Body of pancreas (tissue), 4 donors: ENCODE measurements around the gene CA5A. TPM values are rescaled to one million over a fixed set of nuclear protein-coding genes. Genes with fewer than 3 reads are reported as not detected.

Experiments used
- ATAC-seq: fragments of 150-250 bp; one replicate; pipeline ENCODE4 v1.9.1; 2016
- DNase-seq, 4 donors: peaks; one replicate each; pipeline ENCODE4 v3.0.0-alpha.2; 2019
- H3K27ac ChIP-seq, 4 donors: fragments of 200-600 bp; sonication (generic); 1 replicate in 3 of 4; 2 replicates in 1 of 4; pipeline versions ENCODE4 v1.5.1 to v1.6.1; 2016 to 2019; ENCODE audit warnings: mild to moderate bottlenecking in 1 of 4, mixed read lengths in 1 of 4, moderate library complexity in 1 of 4
- H3K27me3 ChIP-seq, 2 donors: fragments of 200-600 bp; sonication (generic); one replicate each; pipeline ENCODE4 v1.6.0; 2016; ENCODE audit warnings: mild to moderate bottlenecking in 1 of 2
- H3K36me3 ChIP-seq, 2 donors: fragments of 200-600 bp; sonication (generic); replicated peaks in 1 of 2; 2 replicates each; pipeline ENCODE4 v1.5.1; 2016; ENCODE audit warnings: low read depth in 2 of 2; ENCODE audit not compliant: insufficient read depth in 1 of 2
- H3K4me1 ChIP-seq: fragments of 200-600 bp; sonication (generic); one replicate; pipeline ENCODE4 v1.6.0; 2016
- H3K4me3 ChIP-seq, 2 donors: fragments of 200-600 bp; sonication (generic); 1 replicate in 1 of 2; 2 replicates in 1 of 2; pipeline ENCODE4 v1.5.1; 2016 to 2019
- H3K9me3 ChIP-seq, 3 donors: fragments of 200-600 bp; sonication (generic); 1 replicate in 2 of 3; 2 replicates in 1 of 3; pipeline ENCODE4 v1.5.1; 2016
- CTCF ChIP-seq, 7 experiments: fragments of 450-650 bp in 4 of 7; fragments of 200-600 bp in 3 of 7; sonication (generic) in 3 of 7; IDR thresholded peaks; one replicate each; pipeline ENCODE4 v1.5.1; 2016 to 2019; ENCODE audit warnings: antibody characterized with exemption in 7 of 7
- POLR2A ChIP-seq, 3 donors: fragments of 450-650 bp; IDR thresholded peaks; one replicate each; pipeline ENCODE4 v1.6.1; 2016; ENCODE audit warnings: antibody characterized with exemption in 3 of 3, mild to moderate bottlenecking in 2 of 3
- WGBS, 2 donors: methylation state at CpG; one replicate each; pipeline ENCODE4 v1.1.5; 2017; 5-methylcytosine and 5-hydroxymethylcytosine counted together
- intact Hi-C: fragments of 100-400 bp; cut with DNase I; formaldehyde crosslinking; loops from one replicate; pipeline ENCODE4 v1.15.1; 2023
- total RNA-seq, 2 donors: library from RNA; depleted of rRNA; stranded (reverse); fragments of >200 nt; gene quantifications; one replicate each; pipeline ENCODE4 v1.1.0, GENCODE V29; 2016

Gene CA5A
- total RNA-seq, 2 donors from 2014 or later = not detected

DNA sequence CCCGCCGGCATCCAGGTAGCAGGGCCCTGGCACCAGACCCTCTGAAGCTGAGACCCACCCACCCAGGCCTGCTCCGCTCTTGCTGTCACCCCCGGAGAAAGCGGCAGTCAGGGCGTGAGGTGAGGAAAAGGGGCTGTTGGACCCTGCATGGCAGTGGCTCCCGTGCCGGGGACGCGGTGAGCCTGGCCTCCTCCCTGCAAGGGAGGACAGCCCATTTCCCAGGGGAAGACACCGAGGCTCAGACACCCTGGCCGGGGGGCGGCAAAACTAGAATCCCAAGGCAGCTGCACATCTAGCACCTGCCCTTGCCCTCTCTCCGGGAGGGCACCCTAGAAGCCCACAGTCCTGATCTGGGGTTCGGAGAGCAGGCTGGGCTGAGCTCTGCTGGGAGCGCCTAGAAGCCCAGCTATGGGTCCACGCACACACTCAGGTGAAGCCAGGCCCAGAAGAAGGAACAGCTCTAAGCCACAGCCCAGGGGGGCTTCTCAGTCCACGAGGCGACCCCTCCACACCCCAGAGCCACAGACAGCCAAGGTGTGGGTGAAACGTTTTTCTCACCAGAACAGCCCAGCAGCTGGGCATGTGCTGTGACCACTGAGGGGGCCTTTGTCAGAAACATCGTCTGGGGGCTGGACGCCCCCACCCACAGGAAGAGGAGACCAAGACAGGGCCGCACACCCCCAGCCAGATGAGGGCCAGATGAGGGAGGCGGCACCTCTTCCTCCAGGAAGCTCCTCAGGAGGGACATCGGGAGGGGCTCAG is 89.4 kb downstream of the CA5A start:
- peak overlapping the region; percentile 71 to 88 (median 88) for H3K27ac ChIP-seq
- no peaks in the 10 kb centered on the region for H3K9me3 ChIP-seq
- peaks cover 38% of the 10 kb centered on the region for H3K4me1 ChIP-seq
- no peak for TF ChIP-seq POLR2A (IDR thresholded peaks at IDR 0.05)
- no peak for TF ChIP-seq CTCF (IDR thresholded peaks at IDR 0.05)
- 85 to 94% methylated on average over 13 to 24 of the region's 25 CpGs for WGBS, 2 donors
- no peaks in the 10 kb centered on the region for H3K27me3 ChIP-seq
- intact Hi-C loops = no loop called here
- no peak overlapping the region for H3K4me3 ChIP-seq
- no peaks in the 10 kb centered on the region for H3K36me3 ChIP-seq
- DNase-seq (no peak), ATAC-seq (no peak)

DNA sequence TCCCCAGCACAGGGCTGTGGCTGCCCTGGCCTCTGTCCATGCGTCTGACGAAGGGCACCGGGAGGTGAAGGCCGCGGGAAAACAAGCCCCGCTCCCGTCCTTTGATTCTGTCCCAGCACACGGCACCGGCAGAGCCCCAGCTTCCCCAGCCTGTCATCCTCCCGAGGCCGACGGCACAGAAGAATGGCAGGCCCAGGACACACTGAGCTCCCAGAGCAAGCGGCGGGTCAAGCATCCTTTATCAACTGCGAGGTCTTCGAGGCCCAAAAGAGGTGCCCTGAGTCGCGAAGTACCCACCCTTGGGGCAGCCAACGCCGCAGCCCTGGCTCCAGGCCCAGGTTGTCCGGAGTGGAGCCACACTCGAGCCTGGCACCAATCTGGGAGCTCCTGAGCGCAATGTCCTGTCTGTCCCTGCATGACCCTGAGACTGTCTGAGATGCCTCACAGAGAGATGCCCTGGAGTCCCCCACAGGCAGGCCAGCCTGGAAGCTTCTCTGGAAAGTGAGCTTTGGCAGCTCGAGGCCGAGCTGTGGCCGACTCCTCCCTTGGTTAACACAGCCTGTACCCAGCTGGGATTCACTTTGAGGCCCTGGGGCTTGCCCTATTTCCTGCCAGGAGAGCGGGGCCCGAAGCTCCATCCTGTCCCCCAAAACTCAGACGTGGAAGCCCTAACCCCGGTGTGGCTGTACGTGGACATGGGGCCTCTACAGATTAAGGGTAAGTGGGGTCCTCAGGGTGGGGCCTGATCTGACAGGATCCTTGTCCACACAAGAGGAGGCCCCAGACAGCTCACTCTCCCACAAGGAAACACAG is 90.3 kb downstream of the CA5A start:
- no peaks in the 10 kb centered on the region for H3K36me3 ChIP-seq

GRCh38 chr16:87845213-87845612 is 91.1 kb downstream of the CA5A start:
- DNase-seq (no peak), ATAC-seq (no peak)
- WGBS, 2 donors = 91 to 100% methylated on average over 2 to 13 of the region's 13 CpGs
- Histone ChIP-seq H3K4me1 (peaks cover 34% of the 10 kb centered on the region), H3K9me3 (no peaks in the 10 kb centered on the region), H3K27me3 (no peaks in the 10 kb centered on the region), H3K36me3 (no peaks in the 10 kb centered on the region), H3K4me3 (no peak overlapping the region), H3K27ac (no peak overlapping the region)
- intact Hi-C loops = no loop called here
- TF ChIP-seq CTCF (IDR thresholded peaks at IDR 0.05) (no peak), POLR2A (IDR thresholded peaks at IDR 0.05) (no peak)

More for the DNA sequence above, 90.3 kb downstream of the CA5A start:
- intact Hi-C loops = no loop called here
- TF ChIP-seq POLR2A (IDR thresholded peaks at IDR 0.05) (no peak), CTCF (IDR thresholded peaks at IDR 0.05) (no peak)
- 63% methylated on average over 30 of the region's 31 CpGs; no CpG with 5 or more reads in 1 of the 2 donors for WGBS, 2 donors
- ATAC-seq (no peak), DNase-seq (no peak)
- no peaks in the 10 kb centered on the region for H3K9me3 ChIP-seq
- no peaks in the 10 kb centered on the region for H3K27me3 ChIP-seq
- H3K27ac ChIP-seq = peak overlapping the region in 2 of 4 donors; percentile 88
- no peak overlapping the region for H3K4me3 ChIP-seq
- H3K4me1 ChIP-seq = peaks cover 38% of the 10 kb centered on the region

DNA sequence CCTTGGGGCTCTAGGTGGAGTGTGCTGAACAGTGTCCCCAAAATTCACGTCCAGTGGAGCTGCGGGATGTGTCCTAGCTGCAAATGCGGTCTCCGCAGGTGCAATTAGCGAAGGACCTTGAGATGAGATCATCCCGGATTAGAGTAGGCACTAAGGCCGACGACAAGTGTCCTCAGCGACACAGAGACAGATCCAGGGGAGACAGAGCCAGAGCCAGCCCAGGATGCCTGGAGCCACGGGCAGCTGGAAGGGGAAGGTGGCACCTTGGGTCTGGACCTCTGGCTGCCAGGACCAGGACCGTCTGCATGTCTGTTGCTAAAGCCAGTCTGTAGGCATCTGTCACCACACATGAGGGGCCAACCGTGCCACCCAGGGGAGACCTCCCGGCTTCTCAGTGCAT is 91.5 kb downstream of the CA5A start:
- intact Hi-C loops = no loop called here
- Histone ChIP-seq H3K9me3 (no peaks in the 10 kb centered on the region), H3K4me1 (peaks cover 30% of the 10 kb centered on the region), H3K4me3 (no peak overlapping the region), H3K27me3 (no peaks in the 10 kb centered on the region), H3K36me3 (no peaks in the 10 kb centered on the region), H3K27ac (no peak overlapping the region)
- WGBS, 2 donors = 88 to 94% methylated on average over 9 to 13 of the region's 13 CpGs
- no peak for ATAC-seq
- DNase-seq = no peak
- TF ChIP-seq POLR2A (IDR thresholded peaks at IDR 0.05) (no peak), CTCF (IDR thresholded peaks at IDR 0.05) (no peak)
